OCI-LY1 (cell line): ENCODE data around the gene IGF2R.

Source experiments
- H2AFZ ChIP-seq: fragments of 200-600 bp; sonication (generic), shearing (Covaris generic); 2 replicates; pipeline ENCODE4 v1.6.0; 2014; ENCODE audit warnings: antibody characterized with exemption, mild to moderate bottlenecking, low read length
- H3F3A ChIP-seq: fragments of 200-600 bp; sonication (generic), shearing (Covaris generic); 2 replicates; pipeline ENCODE4 v1.6.0; 2014; ENCODE audit warnings: mild to moderate bottlenecking, antibody characterized with exemption, low read length, moderate library complexity; ENCODE audit not compliant: insufficient read depth
- H3K27ac ChIP-seq: fragments of 200-600 bp; sonication (generic); 2 replicates; pipeline ENCODE4 v1.5.1; 2014; ENCODE audit warnings: low read length, mixed run types, mild to moderate bottlenecking, low read depth; ENCODE audit not compliant: poor library complexity, severe bottlenecking
- H3K27me3 ChIP-seq: fragments of 200-600 bp; sonication (generic); 2 replicates; pipeline ENCODE4 v1.6.0; 2014; ENCODE audit warnings: antibody characterized with exemption, mild to moderate bottlenecking, low read length, moderate library complexity; ENCODE audit not compliant: insufficient read depth
- H3K36me3 ChIP-seq: fragments of 200-600 bp; sonication (generic); 2 replicates; pipeline ENCODE4 v1.6.1; 2014; ENCODE audit warnings: mild to moderate bottlenecking, antibody characterized with exemption, low read length, moderate library complexity, mixed read lengths; ENCODE audit not compliant: insufficient read depth
- H3K4me1 ChIP-seq: fragments of 200-600 bp; sonication (generic); 2 replicates; pipeline ENCODE4 v1.5.1; 2014; ENCODE audit warnings: mild to moderate bottlenecking, low read length, moderate library complexity; ENCODE audit not compliant: insufficient read depth, severe bottlenecking
- H3K4me2 ChIP-seq: fragments of 200-600 bp; sonication (generic), shearing (Covaris generic); 2 replicates; pipeline ENCODE4 v1.6.1; 2014; ENCODE audit warnings: low read length
- H3K4me3 ChIP-seq: fragments of 200-600 bp; sonication (generic); 2 replicates; pipeline ENCODE4 v1.5.1; 2014; ENCODE audit warnings: low read length, low read depth, mild to moderate bottlenecking, mixed read lengths; ENCODE audit not compliant: poor library complexity, severe bottlenecking
- H3K79me2 ChIP-seq: fragments of 200-600 bp; shearing (Covaris generic); 2 replicates; pipeline ENCODE4 v1.6.1; 2016; ENCODE audit warnings: mixed run types, low read length, mixed read lengths; ENCODE audit not compliant: insufficient read depth
- H3K9ac ChIP-seq: fragments of 200-600 bp; sonication (generic), shearing (Covaris generic); 2 replicates; pipeline ENCODE4 v1.6.1; 2014; ENCODE audit warnings: mild to moderate bottlenecking, low read length, mixed read lengths
- H3K9me2 ChIP-seq: fragments of 200-600 bp; sonication (generic), shearing (Covaris generic); 2 replicates; pipeline ENCODE4 v1.6.1; 2014; ENCODE audit warnings: low read depth, mild to moderate bottlenecking, low read length, mixed read lengths
- H3K9me3 ChIP-seq: fragments of 200-600 bp; shearing (Covaris generic); 2 replicates; pipeline ENCODE4 v1.6.1; 2014; ENCODE audit warnings: low read length, mixed read lengths
- H4K20me1 ChIP-seq: fragments of 200-600 bp; sonication (generic), shearing (Covaris generic); 2 replicates; pipeline ENCODE4 v1.6.0; 2016; ENCODE audit warnings: mild to moderate bottlenecking, low read length; ENCODE audit not compliant: insufficient read depth
- CTCF ChIP-seq: fragments of 200-600 bp; sonication (generic), shearing (Covaris generic); IDR thresholded peaks from 2 replicates; pipeline ENCODE4 v1.5.1; 2017; ENCODE audit warnings: mild to moderate bottlenecking, antibody characterized with exemption, low read length, moderate library complexity, mixed read lengths
- EZH2 ChIP-seq: fragments of 200-600 bp; sonication (generic), shearing (Covaris generic); IDR thresholded peaks from 2 replicates; pipeline ENCODE4 v1.8.0; 2017; ENCODE audit warnings: borderline replicate concordance, mixed run types, mild to moderate bottlenecking, antibody characterized with exemption, low read length, moderate library complexity, mixed read lengths

Gene IGF2R

GRCh38 chr6:160058603-160059215 lies 89.8 kb downstream of the IGF2R start:
- Histone ChIP-seq H4K20me1 (no peaks in the 10 kb centered on the region), H3K79me2 (no peaks in the 10 kb centered on the region), H3K36me3 (peaks cover 62% of the 10 kb centered on the region; the same call in 1 of the 2 replicates), H2AFZ (no peak overlapping the region), H3K27me3 (no peaks in the 10 kb centered on the region), H3K9me3 (no peaks in the 10 kb centered on the region), H3K9me2 (no peaks in the 10 kb centered on the region), H3K4me3 (no peak overlapping the region), H3K27ac (no peak overlapping the region), H3K9ac (no peak overlapping the region), H3K4me2 (no peak overlapping the region), H3F3A (no peaks in the 10 kb centered on the region), H3K4me1 (no peaks in the 10 kb centered on the region)
- TF ChIP-seq EZH2, result no peak
- no peak for TF ChIP-seq CTCF

- Histone ChIP-seq H2AFZ (no peak overlapping the region), H3K9me2 (no peaks in the 10 kb centered on the region), H3K9ac (no peak overlapping the region), H3K4me3 (no peak overlapping the region), H3K27ac (no peak overlapping the region), H3K4me2 (no peak overlapping the region), H3K36me3 (peaks cover 74% of the 10 kb centered on the region), H3K4me1 (no peaks in the 10 kb centered on the region), H3F3A (no peaks in the 10 kb centered on the region), H3K9me3 (no peaks in the 10 kb centered on the region), H4K20me1 (no peaks in the 10 kb centered on the region), H3K27me3 (no peaks in the 10 kb centered on the region), H3K79me2 (no peaks in the 10 kb centered on the region)
- no peak for TF ChIP-seq EZH2
- no peak for TF ChIP-seq CTCF
These were observed 91.3 kb downstream of the IGF2R start for GRCh38 chr6:160060221-160060620.

- Histone ChIP-seq H3K79me2 (no peaks in the 10 kb centered on the region), H3K4me2 (no peak overlapping the region), H3K36me3 (peaks cover 77% of the 10 kb centered on the region), H3K27ac (no peak overlapping the region), H3K27me3 (no peaks in the 10 kb centered on the region), H3F3A (no peaks in the 10 kb centered on the region), H3K4me1 (no peaks in the 10 kb centered on the region), H3K9me2 (no peaks in the 10 kb centered on the region), H3K4me3 (no peak overlapping the region), H3K9ac (no peak overlapping the region), H2AFZ (no peak overlapping the region), H4K20me1 (no peaks in the 10 kb centered on the region), H3K9me3 (no peaks in the 10 kb centered on the region)
- no peak for TF ChIP-seq CTCF
- no peak for TF ChIP-seq EZH2
These were observed 92.1 kb downstream of the IGF2R start for GRCh38 chr6:160060920-160061447.
